Osteoblast (primary cell): ENCODE results near the gene MIS18BP1. TPM values are rescaled to one million over a fixed set of nuclear protein-coding genes. Genes with fewer than 3 reads are reported as not detected.

ENCODE experiments used
- DNase-seq: peaks from one replicate; pipeline ENCODE4 v3.0.0; 2011; ENCODE audit warnings: low spot score, mixed read lengths; ENCODE audit not compliant: insufficient read length; ENCODE audit errors: missing footprints
- H2AFZ ChIP-seq: 2 replicates; pipeline ENCODE4 v1.6.0; 2011; ENCODE audit warnings: mild to moderate bottlenecking, low read length
- H3K27ac ChIP-seq: 2 replicates; pipeline ENCODE4 v1.5.1; 2011; ENCODE audit warnings: mild to moderate bottlenecking, low read depth, low read length, moderate library complexity
- H3K27me3 ChIP-seq: 2 replicates; pipeline ENCODE4 v1.6.0; 2012; ENCODE audit warnings: mild to moderate bottlenecking, control low read depth, inconsistent platforms, low read length, moderate library complexity; ENCODE audit not compliant: insufficient read depth
- H3K36me3 ChIP-seq: 2 replicates; pipeline ENCODE4 v1.5.1; 2011; ENCODE audit warnings: mild to moderate bottlenecking, low read length, control low read depth, moderate library complexity; ENCODE audit not compliant: insufficient read depth
- H3K4me1 ChIP-seq: 2 replicates; pipeline ENCODE4 v1.5.1; 2011; ENCODE audit warnings: mild to moderate bottlenecking, low read length, control low read depth, moderate library complexity; ENCODE audit not compliant: insufficient read depth
- H3K4me2 ChIP-seq: 2 replicates; pipeline ENCODE4 v1.6.0; 2011; ENCODE audit warnings: mild to moderate bottlenecking, low read length; ENCODE audit not compliant: insufficient read depth
- H3K4me3 ChIP-seq: fragments of 200-600 bp; sonication (generic); 3 replicates; pipeline ENCODE4 v1.5.1; 2012; ENCODE audit warnings: mild to moderate bottlenecking, low read length, inconsistent platforms; ENCODE audit not compliant: insufficient read depth
- H3K79me2 ChIP-seq: 2 replicates; pipeline ENCODE4 v1.6.0; 2012; ENCODE audit warnings: mild to moderate bottlenecking, low read length, control low read depth, inconsistent platforms; ENCODE audit not compliant: insufficient read depth
- H3K9me3 ChIP-seq: 2 replicates; pipeline ENCODE4 v1.5.1; 2011; ENCODE audit warnings: low read depth, low read length, control low read depth
- H4K20me1 ChIP-seq: 2 replicates; pipeline ENCODE4 v1.6.0; 2012; ENCODE audit warnings: mild to moderate bottlenecking, low read length, control low read depth; ENCODE audit not compliant: insufficient read depth
- total RNA-seq: library from RNA; depleted of rRNA; stranded (reverse); fragments of >200 nt; gene quantifications from 2 replicates; pipeline ENCODE4 v1.2.3, GENCODE V29; 2012
- TF ChIP-seq, protein P1 (sequence below): IDR thresholded peaks from 2 replicates; pipeline ENCODE4 v1.5.1; 2011; ENCODE audit warnings: mild to moderate bottlenecking, low read depth, low read length, moderate library complexity; ENCODE audit errors: extremely low read depth

The MIS18BP1 gene
- total RNA-seq, 1 donor = 29.7 TPM

DNA sequence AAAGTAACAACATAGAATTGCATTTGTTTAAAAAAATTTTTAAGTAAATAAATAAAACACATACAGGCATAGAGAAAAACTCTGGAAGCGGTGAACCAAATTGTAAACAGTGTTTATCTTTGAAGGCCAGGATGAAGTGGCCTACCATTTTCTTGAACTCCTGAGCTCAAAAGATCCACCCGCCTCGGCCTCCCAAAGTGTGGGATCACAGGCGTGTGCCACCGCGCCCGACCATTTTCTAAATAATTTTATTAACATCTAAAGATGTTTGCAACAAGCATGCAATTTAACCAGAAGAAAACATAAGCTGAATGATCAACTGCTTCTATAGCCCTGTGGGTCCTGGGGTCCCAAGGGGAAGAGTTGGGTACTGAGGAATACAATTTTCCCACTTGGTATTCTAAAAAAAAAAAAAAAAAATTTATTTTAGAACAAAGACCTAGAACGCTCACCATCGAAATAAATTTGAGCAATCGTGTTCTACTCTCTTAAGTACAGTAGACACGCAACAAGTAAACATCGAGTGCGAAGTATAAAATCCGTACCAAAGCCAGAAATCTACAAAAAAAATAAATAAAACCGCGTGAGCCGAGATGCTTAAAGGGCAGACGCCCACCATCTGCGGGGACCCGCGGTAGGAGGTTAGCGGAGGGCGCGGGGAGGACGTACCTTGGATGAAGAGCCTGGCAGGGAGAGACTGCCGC is 484 bp downstream of the MIS18BP1 start:
- H3K9me3 ChIP-seq = no peaks in the 10 kb centered on the region
- peaks cover 54% of the 10 kb centered on the region for H3K79me2 ChIP-seq
- H3K4me1 ChIP-seq = peaks cover 24% of the 10 kb centered on the region
- H3K36me3 ChIP-seq = no peaks in the 10 kb centered on the region
- peak overlapping the region; percentile 97 for H2AFZ ChIP-seq
- no peaks in the 10 kb centered on the region for H3K27me3 ChIP-seq
- H4K20me1 ChIP-seq = no peaks in the 10 kb centered on the region
- peak overlapping the region; percentile 89 for H3K4me2 ChIP-seq
- peak overlapping the region; percentile 88 for H3K4me3 ChIP-seq
- TF ChIP-seq, protein P1, sequence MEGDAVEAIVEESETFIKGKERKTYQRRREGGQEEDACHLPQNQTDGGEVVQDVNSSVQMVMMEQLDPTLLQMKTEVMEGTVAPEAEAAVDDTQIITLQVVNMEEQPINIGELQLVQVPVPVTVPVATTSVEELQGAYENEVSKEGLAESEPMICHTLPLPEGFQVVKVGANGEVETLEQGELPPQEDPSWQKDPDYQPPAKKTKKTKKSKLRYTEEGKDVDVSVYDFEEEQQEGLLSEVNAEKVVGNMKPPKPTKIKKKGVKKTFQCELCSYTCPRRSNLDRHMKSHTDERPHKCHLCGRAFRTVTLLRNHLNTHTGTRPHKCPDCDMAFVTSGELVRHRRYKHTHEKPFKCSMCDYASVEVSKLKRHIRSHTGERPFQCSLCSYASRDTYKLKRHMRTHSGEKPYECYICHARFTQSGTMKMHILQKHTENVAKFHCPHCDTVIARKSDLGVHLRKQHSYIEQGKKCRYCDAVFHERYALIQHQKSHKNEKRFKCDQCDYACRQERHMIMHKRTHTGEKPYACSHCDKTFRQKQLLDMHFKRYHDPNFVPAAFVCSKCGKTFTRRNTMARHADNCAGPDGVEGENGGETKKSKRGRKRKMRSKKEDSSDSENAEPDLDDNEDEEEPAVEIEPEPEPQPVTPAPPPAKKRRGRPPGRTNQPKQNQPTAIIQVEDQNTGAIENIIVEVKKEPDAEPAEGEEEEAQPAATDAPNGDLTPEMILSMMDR = no peak
- H3K27ac ChIP-seq = peak overlapping the region; percentile 94
- no peak for DNase-seq

DNA sequence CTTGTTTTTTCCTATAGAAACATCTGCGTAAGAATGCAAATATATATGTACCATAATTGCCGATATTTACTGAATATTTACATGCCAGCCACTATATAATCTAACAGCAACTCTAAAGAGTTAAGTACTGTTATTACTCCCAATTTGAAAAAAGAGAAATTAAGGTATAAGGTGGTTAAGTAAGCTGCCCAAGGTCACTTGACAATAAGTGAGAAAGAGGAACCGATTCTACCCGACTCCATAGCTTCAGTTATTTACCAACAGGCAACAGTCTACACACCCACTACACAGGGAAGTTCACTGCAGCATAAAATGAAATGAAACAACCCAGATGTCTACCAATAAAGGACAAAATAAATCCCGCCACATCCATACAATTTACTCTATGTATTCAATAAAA is 1.1 kb downstream of the MIS18BP1 start:
- H3K36me3 ChIP-seq = no peaks in the 10 kb centered on the region
- peak overlapping the region; percentile 43 for H2AFZ ChIP-seq
- H3K79me2 ChIP-seq = peaks cover 61% of the 10 kb centered on the region
- H3K27ac ChIP-seq = peak overlapping the region; percentile 6
- H3K9me3 ChIP-seq = no peaks in the 10 kb centered on the region
- H3K4me1 ChIP-seq = peaks cover 24% of the 10 kb centered on the region
- peak overlapping the region; percentile 88 for H3K4me3 ChIP-seq
- H3K27me3 ChIP-seq = no peaks in the 10 kb centered on the region
- H3K4me2 ChIP-seq = peak overlapping the region; percentile 89
- H4K20me1 ChIP-seq = no peaks in the 10 kb centered on the region
- DNase-seq = peak; percentile 32
- TF ChIP-seq, protein P1 = no peak

DNA sequence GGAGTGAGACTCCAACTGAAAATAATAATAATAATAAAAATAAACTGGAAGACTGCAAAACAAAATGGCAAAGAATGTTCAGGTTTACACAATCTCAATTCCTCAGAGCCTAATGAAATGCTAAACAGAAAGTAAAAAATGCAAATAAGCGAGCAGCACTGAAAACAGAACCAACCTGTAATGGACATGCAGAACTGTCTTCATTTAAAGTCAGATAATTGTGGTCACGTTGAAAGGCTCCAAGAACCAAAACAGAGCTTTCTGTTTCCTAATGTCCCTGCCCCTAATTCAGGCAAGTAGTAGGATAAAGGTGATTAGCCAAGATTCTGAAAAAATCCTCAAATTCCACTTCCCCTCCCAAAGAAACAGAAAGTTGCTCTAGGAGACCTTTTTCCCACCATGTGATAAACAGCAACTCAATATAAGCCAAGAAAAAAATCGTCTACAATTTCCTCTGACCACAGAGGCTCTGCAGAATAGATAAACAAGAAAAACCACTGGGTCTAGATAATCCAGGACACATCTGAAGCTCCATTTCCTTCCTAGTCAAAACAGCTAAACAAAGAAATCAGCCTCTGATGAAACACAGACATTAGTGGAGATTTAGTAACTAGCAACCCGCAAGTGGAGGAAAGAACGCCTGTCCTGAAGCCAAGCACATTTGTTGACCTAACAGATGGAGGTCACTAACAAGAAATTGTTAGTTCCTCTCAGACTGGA is 3.0 kb downstream of the MIS18BP1 start:
- Histone ChIP-seq H3K9me3 (no peaks in the 10 kb centered on the region), H3K36me3 (no peaks in the 10 kb centered on the region), H3K4me2 (peak overlapping the region; percentile 93), H4K20me1 (no peaks in the 10 kb centered on the region), H3K4me3 (peak overlapping the region; percentile 58), H3K4me1 (peaks cover 30% of the 10 kb centered on the region), H3K27ac (peak overlapping the region; percentile 84), H3K27me3 (no peaks in the 10 kb centered on the region), H2AFZ (peak overlapping the region; percentile 85), H3K79me2 (peaks cover 80% of the 10 kb centered on the region)
- TF ChIP-seq, protein P1 = no peak
- DNase-seq = no peak

DNA sequence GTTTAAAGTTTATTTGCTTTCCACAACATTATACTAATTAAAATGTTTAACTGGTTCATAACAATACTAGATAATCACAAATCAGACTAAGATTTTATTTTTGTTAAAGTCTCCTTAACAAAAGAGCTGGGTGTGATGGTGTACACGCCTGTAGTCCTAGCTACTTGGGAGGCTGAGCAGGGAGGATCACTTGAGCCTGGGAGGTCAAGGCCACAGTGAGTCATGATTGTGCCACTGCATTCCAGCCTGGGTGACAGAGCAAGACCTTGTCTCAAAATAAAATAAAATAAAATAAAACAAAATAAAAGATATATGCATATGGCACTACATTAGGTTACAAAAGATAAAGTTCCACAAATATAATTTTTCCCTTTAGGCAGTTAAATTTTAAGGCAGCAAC is 5.6 kb downstream of the MIS18BP1 start:
- TF ChIP-seq, protein P1 = no peak
- no peaks in the 10 kb centered on the region for H3K36me3 ChIP-seq
- no peaks in the 10 kb centered on the region for H3K9me3 ChIP-seq
- H2AFZ ChIP-seq = no peak overlapping the region
- no peaks in the 10 kb centered on the region for H4K20me1 ChIP-seq
- DNase-seq = no peak
- H3K79me2 ChIP-seq = peaks cover 96% of the 10 kb centered on the region
- H3K4me3 ChIP-seq = no peak overlapping the region
- peak overlapping the region; percentile 66 for H3K4me2 ChIP-seq
- no peak overlapping the region for H3K27ac ChIP-seq
- no peaks in the 10 kb centered on the region for H3K27me3 ChIP-seq
- H3K4me1 ChIP-seq = peaks cover 30% of the 10 kb centered on the region
